ENCODE measurements around the gene VEGFC.

DNA sequence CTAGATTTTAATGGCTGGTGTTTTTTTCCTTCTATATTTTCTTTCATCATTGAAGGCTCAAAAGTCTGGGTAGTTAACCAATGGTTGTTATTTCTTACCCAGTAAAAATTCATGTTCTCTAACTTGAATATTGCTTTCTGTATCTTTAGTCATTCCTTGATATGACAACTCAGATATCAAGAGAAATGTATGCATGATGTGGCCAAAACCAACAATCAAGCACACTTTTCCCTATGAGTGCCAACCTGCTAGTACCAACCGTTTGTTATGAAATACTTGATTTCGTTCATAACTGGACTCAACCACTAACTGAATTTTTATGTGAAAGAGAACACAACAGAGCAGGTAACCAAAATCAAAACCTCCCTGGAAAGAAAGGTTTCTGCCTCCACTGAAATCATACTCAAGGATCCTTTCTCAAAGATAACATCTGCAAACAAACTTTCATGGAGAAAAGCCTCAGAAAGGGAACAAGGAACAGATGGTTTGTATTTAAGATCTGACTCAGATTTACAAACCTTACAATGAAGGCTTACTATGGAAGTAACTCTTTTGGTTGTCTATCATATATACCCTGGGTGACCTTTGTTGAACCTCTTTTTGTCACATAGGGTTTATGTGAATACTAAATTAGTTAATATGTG is 8.3 kb upstream of the VEGFC start:
- TF ChIP-seq, protein P1, sequence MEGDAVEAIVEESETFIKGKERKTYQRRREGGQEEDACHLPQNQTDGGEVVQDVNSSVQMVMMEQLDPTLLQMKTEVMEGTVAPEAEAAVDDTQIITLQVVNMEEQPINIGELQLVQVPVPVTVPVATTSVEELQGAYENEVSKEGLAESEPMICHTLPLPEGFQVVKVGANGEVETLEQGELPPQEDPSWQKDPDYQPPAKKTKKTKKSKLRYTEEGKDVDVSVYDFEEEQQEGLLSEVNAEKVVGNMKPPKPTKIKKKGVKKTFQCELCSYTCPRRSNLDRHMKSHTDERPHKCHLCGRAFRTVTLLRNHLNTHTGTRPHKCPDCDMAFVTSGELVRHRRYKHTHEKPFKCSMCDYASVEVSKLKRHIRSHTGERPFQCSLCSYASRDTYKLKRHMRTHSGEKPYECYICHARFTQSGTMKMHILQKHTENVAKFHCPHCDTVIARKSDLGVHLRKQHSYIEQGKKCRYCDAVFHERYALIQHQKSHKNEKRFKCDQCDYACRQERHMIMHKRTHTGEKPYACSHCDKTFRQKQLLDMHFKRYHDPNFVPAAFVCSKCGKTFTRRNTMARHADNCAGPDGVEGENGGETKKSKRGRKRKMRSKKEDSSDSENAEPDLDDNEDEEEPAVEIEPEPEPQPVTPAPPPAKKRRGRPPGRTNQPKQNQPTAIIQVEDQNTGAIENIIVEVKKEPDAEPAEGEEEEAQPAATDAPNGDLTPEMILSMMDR (IDR thresholded peaks at IDR 0.05; ENCODE audit: low read depth, low read length) = no peak
- no peak for TF ChIP-seq POLR2A (IDR thresholded peaks at IDR 0.05; ENCODE audit: extremely low read depth, insufficient read length)

Data from NB4 (cell line).